A549 treated with Mapracorat at 1 μM for 4 hours (cell line): ENCODE results near the gene PPP4R3B. TPM values are rescaled to one million over a fixed set of nuclear protein-coding genes. Genes with fewer than 3 reads are reported as not detected.

Experiments used
- total RNA-seq: library from RNA; stranded (reverse); fragments of 200-300 nt; extraction: Qiagen RNA extraction; gene quantifications from 5 replicates; pipeline ENCODE4 v1.2.3, GENCODE V29; 2022

The PPP4R3B gene
- total RNA-seq: 24.9 to 32.8 TPM (median 30.5 TPM) in 5 replicates

GRCh38 chr2:55617175-55618024, at the start of gene PPP4R3B:
TSS of gene PPP4R3B (minus strand) at chr2:55617622. CDS start at chr2:55617285, 337 bp downstream.

Other genes starting within 250 kb of the PPP4R3B start
- 21.0 to 24.6 TPM (median 23.3 TPM) in 5 replicates for gene CCDC88A, start 197.8 kb downstream of the PPP4R3B start, total RNA-seq
- gene CFAP36, start 97.9 kb downstream of the PPP4R3B start, total RNA-seq: 44.7 to 54.8 TPM (median 49.3 TPM) in 5 replicates
- 30.2 to 44.8 TPM (median 31.8 TPM) in 5 replicates for gene PNPT1, start 76.2 kb upstream of the PPP4R3B start, total RNA-seq